Endothelial cell of umbilical vein (primary cell): ENCODE data around the gene BCL2L13.

ENCODE experiments used
- EZH2 ChIP-seq: IDR thresholded peaks from 2 replicates; pipeline ENCODE4 v1.6.1; 2012; ENCODE audit warnings: borderline replicate concordance, low read depth, mild to moderate bottlenecking, moderate library complexity, low read length, inconsistent platforms; ENCODE audit not compliant: severe bottlenecking
- GATA2 ChIP-seq: IDR thresholded peaks from 2 replicates; pipeline ENCODE4 v1.7.0; 2011; ENCODE audit warnings: low read depth, mild to moderate bottlenecking, moderate library complexity, mixed read lengths, low read length; ENCODE audit not compliant: insufficient read length, insufficient read depth
- JUN ChIP-seq: IDR thresholded peaks from 2 replicates; pipeline ENCODE4 v1.6.1; 2011; ENCODE audit warnings: borderline replicate concordance, low read depth; ENCODE audit not compliant: insufficient read length, insufficient read depth
- POLR2A ChIP-seq: IDR thresholded peaks from 2 replicates; pipeline ENCODE4 v1.6.1; 2012; ENCODE audit warnings: low read depth, mild to moderate bottlenecking, control low read depth, low read length
- POLR2AphosphoS5 ChIP-seq: IDR thresholded peaks from 2 replicates; pipeline ENCODE4 v1.6.1; 2012; ENCODE audit warnings: low read depth, mild to moderate bottlenecking, control low read depth, low read length, moderate library complexity; ENCODE audit not compliant: insufficient read depth
- TF ChIP-seq, protein P1 (sequence below), 2 donors: IDR thresholded peaks; 1 replicate in 1 of 2; 2 replicates in 1 of 2; pipeline ENCODE4 v1.5.1; 2011; ENCODE audit warnings: low read length in 2 of 2, mild to moderate bottlenecking in 2 of 2, moderate library complexity in 2 of 2, control low read depth in 1 of 2, inconsistent platforms in 1 of 2, low read depth in 1 of 2; ENCODE audit not compliant: insufficient read depth in 1 of 2; ENCODE audit errors: extremely low read depth in 1 of 2
- TF ChIP-seq, protein P2 (sequence below): IDR thresholded peaks from 2 replicates; pipeline ENCODE4 v1.6.1; 2011; ENCODE audit not compliant: insufficient read depth, insufficient read length

GRCh38 chr22:17698948-17699347 lies 60.4 kb downstream of the BCL2L13 start:
- TF ChIP-seq, protein P1, sequence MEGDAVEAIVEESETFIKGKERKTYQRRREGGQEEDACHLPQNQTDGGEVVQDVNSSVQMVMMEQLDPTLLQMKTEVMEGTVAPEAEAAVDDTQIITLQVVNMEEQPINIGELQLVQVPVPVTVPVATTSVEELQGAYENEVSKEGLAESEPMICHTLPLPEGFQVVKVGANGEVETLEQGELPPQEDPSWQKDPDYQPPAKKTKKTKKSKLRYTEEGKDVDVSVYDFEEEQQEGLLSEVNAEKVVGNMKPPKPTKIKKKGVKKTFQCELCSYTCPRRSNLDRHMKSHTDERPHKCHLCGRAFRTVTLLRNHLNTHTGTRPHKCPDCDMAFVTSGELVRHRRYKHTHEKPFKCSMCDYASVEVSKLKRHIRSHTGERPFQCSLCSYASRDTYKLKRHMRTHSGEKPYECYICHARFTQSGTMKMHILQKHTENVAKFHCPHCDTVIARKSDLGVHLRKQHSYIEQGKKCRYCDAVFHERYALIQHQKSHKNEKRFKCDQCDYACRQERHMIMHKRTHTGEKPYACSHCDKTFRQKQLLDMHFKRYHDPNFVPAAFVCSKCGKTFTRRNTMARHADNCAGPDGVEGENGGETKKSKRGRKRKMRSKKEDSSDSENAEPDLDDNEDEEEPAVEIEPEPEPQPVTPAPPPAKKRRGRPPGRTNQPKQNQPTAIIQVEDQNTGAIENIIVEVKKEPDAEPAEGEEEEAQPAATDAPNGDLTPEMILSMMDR (IDR thresholded peaks at IDR 0.05; ENCODE audit: extremely low read depth in 1 of 2, insufficient read depth in 1 of 2, low read depth in 1 of 2, low read length in 2 of 2), result no peak
- no peak for TF ChIP-seq POLR2AphosphoS5
- TF ChIP-seq POLR2A, result no peak
- TF ChIP-seq EZH2, result no peak
- no peak for TF ChIP-seq JUN
- TF ChIP-seq, protein P2, sequence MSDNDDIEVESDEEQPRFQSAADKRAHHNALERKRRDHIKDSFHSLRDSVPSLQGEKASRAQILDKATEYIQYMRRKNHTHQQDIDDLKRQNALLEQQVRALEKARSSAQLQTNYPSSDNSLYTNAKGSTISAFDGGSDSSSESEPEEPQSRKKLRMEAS, result no peak
- TF ChIP-seq GATA2, result no peak
